GM12891 (cell line): ENCODE measurements around the gene ETNK1.

ENCODE experiments used
- PAX5 ChIP-seq: IDR thresholded peaks from 2 replicates; pipeline ENCODE4 v1.6.1; 2011; ENCODE audit warnings: low read length, moderate library complexity, mild to moderate bottlenecking; ENCODE audit not compliant: insufficient read depth, severe bottlenecking
- POLR2A ChIP-seq: IDR thresholded peaks from 2 replicates; pipeline ENCODE4 v1.6.1; 2011; ENCODE audit warnings: low read depth, low read length, control low read depth
- SPI1 ChIP-seq: IDR thresholded peaks from 2 replicates; pipeline ENCODE4 v1.6.1; 2011; ENCODE audit warnings: low read depth, low read length, control low read depth
- TAF1 ChIP-seq: IDR thresholded peaks from 2 replicates; pipeline ENCODE4 v1.6.1; 2011; ENCODE audit warnings: low read depth, low read length, control low read depth

DNA sequence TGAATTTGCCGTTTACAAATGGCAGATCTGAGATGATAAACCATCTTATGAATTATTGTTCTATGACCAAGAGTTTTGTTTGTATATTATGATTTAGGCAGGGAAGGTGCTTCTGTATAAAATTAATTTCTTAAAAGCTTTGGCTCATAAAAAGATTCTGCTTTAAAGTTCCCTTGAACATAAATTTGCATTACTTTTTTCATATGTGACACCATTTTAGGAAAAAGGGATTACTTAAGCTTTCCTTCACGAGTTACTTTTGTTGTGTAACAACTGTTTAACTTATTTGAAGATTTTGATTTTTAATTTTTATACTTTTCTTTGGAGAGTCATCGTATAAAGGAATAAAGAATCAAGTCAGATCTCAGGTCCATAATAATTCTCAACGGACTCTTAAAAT, 3.3 kb downstream of the ETNK1 start:
- TF ChIP-seq TAF1 (no peak), POLR2A (no peak), SPI1 (no peak), PAX5 (no peak)
